PC-9 (cell line): Measurements from ENCODE around the gene PPP1R13L.

Experiments used
- CTCF ChIP-seq: fragments of 200-600 bp; sonication (generic); conservative IDR thresholded peaks from 2 replicates; pipeline ENCODE4 v1.6.1; 2017; ENCODE audit warnings: mixed run types, antibody characterized with exemption, mild to moderate bottlenecking, moderate library complexity
- EZH2 ChIP-seq: fragments of 200-600 bp; sonication (generic); IDR thresholded peaks from 2 replicates; pipeline ENCODE4 v1.8.0; 2017; ENCODE audit warnings: antibody characterized with exemption, low read depth

- no peak for TF ChIP-seq CTCF
- no peak for TF ChIP-seq EZH2
Measured at GRCh38 chr19:45414468-45414867, 9.6 kb upstream of the PPP1R13L start.
